NOMO-1 treated with DMSO at 0.1 percent for 48 hours (cell line): ENCODE results near the gene STAC.
"Not testable (repeated sequence)": the region's sequence is repeated elsewhere in the genome, so short reads cannot be mapped to it uniquely, and the experiment has no call there.

Source experiments
- DNase-seq: peaks from one replicate; lab custom pipeline; 2025; ENCODE audit not compliant: unreplicated experiment; lab: John Stamatoyannopoulos, UW

Gene STAC

GRCh38 chr3:36578418-36578817 is 198.1 kb downstream of the STAC start:
- not testable (repeated sequence) for DNase-seq

- DNase-seq = no peak
Measured at GRCh38 chr3:36579746-36580145, 199.4 kb downstream of the STAC start.

GRCh38 chr3:36580716-36581115 is 200.4 kb downstream of the STAC start:
- DNase-seq = no peak

GRCh38 chr3:36591959-36592358 is 211.7 kb downstream of the STAC start:
- no peak for DNase-seq

- no peak for DNase-seq
Measured at GRCh38 chr3:36595511-36595910, 215.2 kb downstream of the STAC start.

GRCh38 chr3:36596419-36596818 is 216.1 kb downstream of the STAC start:
- DNase-seq = no peak

- DNase-seq = no peak
Measured at GRCh38 chr3:36597422-36597821, 217.1 kb downstream of the STAC start.
